Activated naive CD4-positive, alpha-beta T cell treated with Interleukin-2 at 50 U/mL for 16 hours (primary cell): ENCODE measurements around the gene EIF3I.
"Not testable (repeated sequence)": the region's sequence is repeated elsewhere in the genome, so short reads cannot be mapped to it uniquely, and the experiment has no call there.

ENCODE experiments used
- DNase-seq: peaks from one replicate; pipeline ENCODE4 v3.0.0-alpha.2; 2020

EIF3I gene

DNA sequence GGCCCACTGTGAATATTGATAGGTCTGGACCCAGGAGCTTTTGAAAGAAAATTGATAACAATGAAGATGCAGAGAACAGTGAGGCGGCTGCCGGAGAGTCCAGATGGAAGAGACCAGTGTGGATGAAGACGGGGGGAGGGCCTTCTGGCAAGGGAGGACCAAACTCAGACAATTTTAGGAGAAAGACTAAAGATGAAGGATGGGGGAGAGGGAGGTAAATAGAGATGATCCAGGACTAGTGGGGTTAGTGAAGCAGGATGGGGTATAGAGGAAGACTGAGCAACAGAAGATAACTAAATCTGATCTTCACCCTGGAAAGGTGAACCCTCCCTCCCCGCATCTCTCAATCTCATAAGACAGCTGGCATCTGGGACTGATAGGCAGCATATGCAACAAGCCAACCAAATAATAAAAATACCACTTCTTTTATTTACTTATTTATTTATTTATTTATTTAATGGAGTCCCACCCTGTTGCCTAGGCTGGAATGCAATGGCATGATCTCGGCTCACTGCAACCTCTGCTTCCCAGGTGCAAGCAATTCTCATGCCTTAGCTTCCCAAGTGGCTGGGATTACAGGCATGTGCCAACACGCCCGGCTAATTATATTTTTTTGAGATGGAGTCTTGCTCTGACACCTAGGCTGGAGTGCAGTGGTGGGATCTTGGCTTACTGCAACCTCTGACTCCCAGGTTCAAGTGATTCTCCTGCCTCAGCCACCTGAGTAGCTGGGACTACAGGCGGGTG is 10.5 kb downstream of the EIF3I start:
- DNase-seq, result no peak

GRCh38 chr1:32234792-32235191 is 12.6 kb downstream of the EIF3I start:
- no peak for DNase-seq

DNA sequence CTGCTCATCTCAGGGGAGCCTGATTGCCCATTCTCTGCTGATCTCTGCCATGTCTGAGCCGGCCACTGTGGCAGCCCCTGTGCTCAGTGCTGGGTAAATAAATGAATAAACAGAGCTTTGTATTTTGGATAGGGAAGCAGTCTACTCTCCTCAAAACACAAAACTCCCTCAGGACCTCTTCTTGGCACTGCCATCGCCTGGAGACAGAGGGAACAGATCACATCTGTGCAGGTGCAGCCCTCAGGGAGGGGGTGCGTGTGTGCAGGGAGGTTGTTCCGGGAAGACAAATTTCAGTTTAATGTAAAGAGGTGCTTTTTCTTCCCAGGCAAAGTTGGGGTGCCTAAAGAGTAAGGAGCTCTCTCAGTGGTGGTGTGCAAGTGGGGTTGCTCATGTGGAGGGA is 17.1 kb downstream of the EIF3I start:
- DNase-seq, result no peak

GRCh38 chr1:32239790-32240139 is 17.6 kb downstream of the EIF3I start:
- no peak for DNase-seq

DNA sequence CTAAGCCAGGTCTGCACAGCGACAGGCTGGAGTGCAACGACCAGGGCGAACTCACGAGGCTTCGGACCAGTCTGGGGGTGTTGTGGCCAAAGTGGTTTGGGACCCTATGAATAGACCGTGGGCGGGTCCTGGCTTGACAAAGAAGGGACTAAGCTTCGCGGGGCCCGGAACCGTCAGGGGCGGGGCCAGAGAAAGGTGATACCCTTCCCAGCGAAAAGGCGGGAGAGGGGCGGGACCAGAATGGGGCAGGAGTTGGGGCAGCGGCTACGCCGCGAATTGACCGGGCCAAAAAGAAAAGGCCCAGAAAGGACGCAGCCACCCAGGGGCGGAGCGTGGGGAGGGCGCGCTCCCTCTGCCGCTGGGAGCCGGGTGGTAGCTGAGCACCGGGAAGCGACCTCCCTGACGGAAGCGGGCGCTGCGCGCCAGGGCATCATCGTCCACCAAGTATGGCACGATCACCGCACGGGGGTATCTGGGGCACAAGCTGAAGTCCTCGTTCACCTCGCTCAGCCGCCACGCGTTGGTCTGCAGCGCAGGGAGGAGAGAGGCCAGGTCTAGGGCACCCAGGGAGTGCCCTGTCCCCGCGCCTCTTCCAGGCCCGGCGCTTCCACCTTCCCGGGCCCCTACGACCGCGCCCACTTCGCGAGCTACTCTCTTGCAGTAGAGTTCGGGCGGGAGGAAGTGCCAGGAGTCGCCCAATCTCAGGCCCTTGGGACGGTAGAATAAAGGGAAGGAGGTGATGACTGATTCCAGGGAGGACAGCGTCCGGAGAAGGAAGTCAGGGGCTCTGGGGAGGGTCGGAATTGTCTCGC is 18.1 kb downstream of the EIF3I start:
- DNase-seq, result peak; percentile 56

GRCh38 chr1:32241001-32241763 is 19.0 kb downstream of the EIF3I start:
- DNase-seq, result no peak

DNA sequence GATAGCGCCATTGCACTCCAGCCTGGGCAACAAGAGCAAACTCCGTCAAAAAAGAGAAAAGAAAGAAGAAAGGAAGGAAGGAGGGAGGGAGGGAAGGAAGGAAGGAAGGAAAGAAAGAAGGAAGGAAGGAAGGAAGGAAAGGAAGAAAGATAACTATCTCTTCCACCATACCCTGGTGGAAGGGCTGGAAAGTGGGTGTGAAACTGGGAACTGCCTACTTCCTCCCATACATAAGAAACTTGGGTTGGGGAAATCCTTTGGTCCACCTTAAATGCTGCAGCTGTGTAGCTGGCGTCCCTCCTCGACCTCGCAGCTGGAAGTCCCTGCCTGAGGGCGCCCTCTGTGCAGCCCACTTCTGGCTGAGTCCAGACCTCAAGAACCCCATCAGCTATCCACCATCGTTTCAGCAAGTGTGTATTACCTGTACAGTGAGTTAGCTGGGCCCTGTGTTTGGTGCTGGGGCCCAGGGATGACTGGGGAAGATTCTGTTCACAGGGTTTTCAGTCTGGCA is 20.2 kb downstream of the EIF3I start:
- DNase-seq, result no peak

DNA sequence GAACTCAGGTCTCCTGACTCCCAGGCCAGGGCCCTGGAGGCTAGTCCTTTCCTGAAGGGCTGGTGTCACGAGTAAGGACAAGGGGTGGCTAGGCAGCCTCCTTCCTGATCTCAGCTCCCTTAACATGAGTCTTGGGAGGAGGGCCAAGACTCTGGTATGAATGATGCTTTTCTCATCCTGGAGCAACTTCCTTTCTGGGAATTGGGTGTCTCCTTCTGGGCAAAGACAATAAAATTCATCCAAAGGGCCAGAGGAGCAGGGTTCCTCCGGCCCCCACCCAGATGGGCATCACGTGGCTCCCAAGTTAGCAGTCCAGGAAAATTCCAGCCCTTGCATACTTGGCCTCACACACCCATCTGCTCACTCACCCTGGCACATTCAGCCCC is 24.7 kb downstream of the EIF3I start, which contains the start of gene FAM167B:
TSS of gene FAM167B (plus strand) at position 335 of the 386 bp plus-strand sequence. CDS start 200 bp downstream, outside the sequence.
- no peak for DNase-seq

- no peak for DNase-seq
Measured at GRCh38 chr1:32247452-32247851, 25.2 kb downstream of the EIF3I start.

DNA sequence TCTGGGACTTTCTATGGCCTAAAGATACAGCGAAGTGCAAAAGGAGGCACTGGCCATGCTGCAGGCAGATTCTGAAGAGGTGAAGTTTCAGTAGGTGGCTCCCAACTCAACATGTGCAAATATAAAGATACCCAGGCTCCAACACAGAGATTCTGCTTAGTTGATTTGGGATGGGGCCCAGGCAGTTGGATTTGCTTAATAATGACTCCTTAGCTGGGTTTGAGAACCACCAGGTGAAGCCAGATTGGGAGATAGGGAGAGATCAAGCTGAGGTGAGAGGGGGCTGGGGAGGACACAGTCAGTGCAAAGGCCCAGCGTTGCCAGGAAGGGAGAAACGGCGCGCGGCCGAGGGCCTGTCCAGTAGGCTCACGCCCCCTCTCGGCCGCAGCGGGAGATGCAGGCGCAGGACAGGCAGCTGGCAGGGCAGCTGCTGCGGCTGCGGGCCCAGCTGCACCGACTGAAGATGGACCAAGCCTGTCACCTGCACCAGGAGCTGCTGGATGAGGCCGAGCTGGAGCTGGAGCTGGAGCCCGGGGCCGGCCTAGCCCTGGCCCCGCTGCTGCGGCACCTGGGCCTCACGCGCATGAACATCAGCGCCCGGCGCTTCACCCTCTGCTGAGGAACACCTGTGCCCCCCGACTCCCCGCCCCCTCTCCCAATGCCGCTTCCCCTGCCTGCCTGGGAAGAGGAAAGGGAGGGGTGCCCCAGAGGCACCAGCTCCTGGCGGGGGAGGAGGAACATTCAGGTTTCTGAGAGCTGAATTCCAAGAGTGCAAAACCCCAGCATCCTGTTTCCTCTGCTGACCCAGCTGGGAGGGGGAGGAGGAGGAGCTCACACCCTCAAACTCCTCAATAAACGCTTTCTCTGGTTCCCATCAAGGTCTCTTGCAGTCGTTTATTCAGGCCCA is 26.0 kb downstream of the EIF3I start:
- peak; percentile 83 for DNase-seq

GRCh38 chr1:32249831-32250525 is 27.8 kb downstream of the EIF3I start:
- DNase-seq, result peak; percentile 78

DNA sequence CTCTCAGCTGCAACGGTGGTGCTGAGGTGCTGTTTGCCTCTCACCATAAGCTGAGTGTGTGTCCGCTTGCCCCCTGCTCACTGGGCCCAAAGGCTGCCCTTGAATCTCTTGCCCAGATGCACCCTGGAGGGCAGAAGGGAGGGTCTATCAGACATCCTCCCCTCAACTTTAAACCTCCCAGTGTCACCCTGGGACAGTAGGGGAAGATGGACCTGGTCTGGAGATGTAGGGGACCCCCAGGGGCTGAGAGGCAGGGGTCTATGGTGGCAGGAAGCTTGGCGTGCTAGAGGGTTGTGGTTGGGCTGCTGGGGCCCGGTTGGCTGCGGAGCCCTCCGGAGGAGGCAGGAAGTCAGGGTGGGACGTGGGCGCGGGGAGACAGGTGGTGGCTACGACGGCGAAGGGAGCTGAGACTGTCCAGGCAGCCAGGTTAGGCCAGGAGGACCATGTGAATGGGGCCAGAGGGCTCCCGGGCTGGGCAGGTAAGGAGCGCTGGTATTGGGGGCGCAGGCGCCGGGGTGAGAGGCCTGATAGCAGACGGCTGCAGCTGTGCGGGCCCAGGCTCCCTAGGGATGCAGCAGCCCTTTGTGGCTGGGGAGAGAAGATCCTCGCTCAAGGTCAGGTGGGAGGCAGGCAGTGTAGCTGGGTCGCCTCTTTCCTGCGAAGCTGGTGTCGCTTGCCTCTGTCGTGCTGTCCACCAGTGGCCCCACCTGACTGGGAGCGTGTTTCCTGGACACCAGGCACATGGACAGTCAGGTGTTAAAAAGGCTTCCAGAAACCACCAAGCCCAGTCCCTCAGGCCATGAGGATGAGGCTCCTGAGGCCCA is 28.9 kb downstream of the EIF3I start, which contains the start of gene LCK:
TSS of gene LCK (plus strand) at position 373 of the 824 bp plus-strand sequence. CDS start 23,065 bp downstream, outside the sequence.
- DNase-seq, result peak; percentile 74

GRCh38 chr1:32255072-32256071 is 33.2 kb downstream of the EIF3I start:
- no peak for DNase-seq

- DNase-seq, result no peak
Measured at GRCh38 chr1:32256473-32257226, 34.4 kb downstream of the EIF3I start.

DNA sequence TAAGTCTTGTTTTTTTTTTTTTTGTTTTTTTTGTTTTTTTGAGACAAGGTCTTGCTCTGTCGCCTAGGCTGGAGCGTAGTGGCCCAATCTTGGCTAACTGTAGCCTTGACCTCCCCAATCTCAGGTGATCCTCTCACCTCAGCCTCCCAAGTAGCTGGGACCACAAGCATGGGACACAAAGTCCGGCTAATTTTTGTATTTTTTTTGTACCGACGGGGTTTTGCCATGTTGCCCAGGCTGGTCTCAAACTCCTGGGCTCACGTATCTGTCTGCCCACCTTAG is 35.0 kb downstream of the EIF3I start:
- DNase-seq, result no peak

GRCh38 chr1:32263236-32263593 is 41.0 kb downstream of the EIF3I start:
- DNase-seq, result not testable (repeated sequence)

DNA sequence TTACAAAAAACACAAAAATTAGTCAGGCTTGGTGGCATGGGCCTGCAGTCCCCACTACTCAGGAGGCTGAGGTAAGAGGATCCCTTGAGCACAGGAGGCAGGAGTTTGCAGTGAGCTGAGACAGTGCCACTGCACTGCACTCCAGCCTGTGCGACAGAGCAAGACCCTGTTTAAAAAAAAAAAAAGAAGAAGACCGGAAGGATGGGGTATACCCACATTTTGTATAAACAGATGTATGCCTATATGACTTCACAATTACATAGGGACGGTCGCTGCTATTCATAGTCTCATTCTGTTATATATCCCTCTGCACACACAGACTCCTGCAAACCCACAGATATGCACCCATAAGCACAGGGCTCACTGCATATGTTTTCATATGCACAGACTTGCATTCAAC is 41.5 kb downstream of the EIF3I start:
- no peak for DNase-seq

DNA sequence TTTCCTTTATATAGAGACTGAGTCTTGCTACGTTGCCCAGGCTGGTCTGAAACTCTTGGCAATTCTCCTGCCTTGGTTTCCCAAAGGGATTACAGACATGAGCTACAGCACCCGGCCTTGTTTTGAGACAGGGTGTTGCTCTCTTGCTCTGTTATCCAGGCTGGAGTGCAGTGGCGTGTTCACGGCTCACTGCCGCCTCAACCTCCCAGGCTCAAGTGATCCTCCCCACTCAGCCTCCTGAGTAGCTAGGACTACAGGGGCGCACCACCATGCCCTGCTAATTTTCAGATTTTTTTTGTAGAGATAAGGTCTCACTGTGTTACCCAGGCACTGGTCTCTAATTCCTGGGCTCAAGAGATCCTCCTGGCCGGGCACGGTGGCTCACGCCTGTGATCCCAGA is 43.6 kb downstream of the EIF3I start:
- DNase-seq, result no peak
